Kidney epithelial cell (primary cell): ENCODE measurements around the gene EDEM1. TPM values are rescaled to one million over a fixed set of nuclear protein-coding genes. Genes with fewer than 3 reads are reported as not detected.

Source experiments
- DNase-seq: peaks from one replicate; pipeline ENCODE4 v3.0.0-alpha.2; 2010; ENCODE audit warnings: low read depth
- H3K27me3 ChIP-seq: 2 replicates; pipeline ENCODE4 v1.6.0; 2011; ENCODE audit warnings: low read length; ENCODE audit not compliant: control insufficient read depth, insufficient read depth
- H3K36me3 ChIP-seq: 2 replicates; pipeline ENCODE4 v1.5.1; 2011; ENCODE audit warnings: low read length; ENCODE audit not compliant: control insufficient read depth, insufficient read depth
- H3K4me3 ChIP-seq: 2 replicates; pipeline ENCODE4 v1.5.1; 2011; ENCODE audit warnings: low read depth, mild to moderate bottlenecking, control low read depth, low read length
- CTCF ChIP-seq: IDR thresholded peaks from 2 replicates; pipeline ENCODE4 v1.5.1; 2011; ENCODE audit warnings: mild to moderate bottlenecking, moderate library complexity, low read length, control low read depth, inconsistent platforms; ENCODE audit not compliant: insufficient read depth, poor library complexity, severe bottlenecking
- total RNA-seq: library from RNA; depleted of rRNA; stranded (reverse); fragments of >200 nt; gene quantifications from 2 replicates; pipeline ENCODE4 v1.2.3, GENCODE V29; 2015

The EDEM1 gene
- total RNA-seq, 1 donor from 2014 or later = 56.9 TPM

- Histone ChIP-seq H3K4me3 (no peak overlapping the region), H3K36me3 (peaks cover 1% of the 10 kb centered on the region), H3K27me3 (no peaks in the 10 kb centered on the region)
- no peak for DNase-seq
- TF ChIP-seq CTCF = no peak
These were observed 31.7 kb downstream of the EDEM1 start for GRCh38 chr3:5219216-5219615.

- DNase-seq = no peak
- Histone ChIP-seq H3K4me3 (no peak overlapping the region), H3K27me3 (no peaks in the 10 kb centered on the region), H3K36me3 (no peaks in the 10 kb centered on the region)
- TF ChIP-seq CTCF = no peak
These were observed 32.7 kb downstream of the EDEM1 start for GRCh38 chr3:5220193-5220592.

- no peak for DNase-seq
These were observed 33.3 kb downstream of the EDEM1 start for GRCh38 chr3:5220667-5221431.

GRCh38 chr3:5221701-5222100 is 34.2 kb downstream of the EDEM1 start:
- no peak for DNase-seq
- TF ChIP-seq CTCF = no peak
- H3K4me3 ChIP-seq = no peak overlapping the region
- H3K36me3 ChIP-seq = no peaks in the 10 kb centered on the region
- H3K27me3 ChIP-seq = no peaks in the 10 kb centered on the region

More at GRCh38 chr3:5220667-5221431, 33.3 kb downstream of the EDEM1 start:
- no peak for TF ChIP-seq CTCF
- no peaks in the 10 kb centered on the region for H3K27me3 ChIP-seq
- H3K36me3 ChIP-seq = no peaks in the 10 kb centered on the region
- H3K4me3 ChIP-seq = no peak overlapping the region

- Histone ChIP-seq H3K4me3 (no peak overlapping the region), H3K36me3 (no peaks in the 10 kb centered on the region), H3K27me3 (no peaks in the 10 kb centered on the region)
- no peak for DNase-seq
- TF ChIP-seq CTCF = no peak
These were observed 34.9 kb downstream of the EDEM1 start for GRCh38 chr3:5222283-5223005.
